ENCODE measurements around the gene PHF12. TPM values are rescaled to one million over a fixed set of nuclear protein-coding genes. Genes with fewer than 3 reads are reported as not detected.

The PHF12 gene
- total and polyA plus RNA-seq, 2 of the 4 experiments (the other 2 are of a cell fraction): 24.4 to 25.6 TPM

- H3K18ac ChIP-seq (ENCODE audit: low read depth, low read length): no peak overlapping the region
- H3K9me1 ChIP-seq (ENCODE audit: insufficient read depth, low read length): no peaks in the 10 kb centered on the region
- no peak overlapping the region for H4K91ac ChIP-seq (ENCODE audit: insufficient read depth, low read depth, low read length)
- no peaks in the 10 kb centered on the region for H3K4me1 ChIP-seq (ENCODE audit: control insufficient read depth, insufficient read depth, low read length)
- ATAC-seq (ENCODE audit: low read depth) (no peak), DNase-seq (no peak)
- no peaks in the 10 kb centered on the region for H3K79me1 ChIP-seq (ENCODE audit: low read depth in 1 of 2, low read length in 2 of 2)
- ChIA-PET CTCF (no interaction called here), POLR2A (ENCODE audit: unreplicated experiment) (no interaction called here)
- no peak overlapping the region for H2BK20ac ChIP-seq (ENCODE audit: low read depth, low read length)
- H2BK5ac ChIP-seq (ENCODE audit: low read depth, low read length, poor library complexity, severe bottlenecking): no peak overlapping the region
- no peak overlapping the region for H4K5ac ChIP-seq (ENCODE audit: low read depth, low read length)
- dilution Hi-C loops (cut with HindIII; ENCODE audit: low sequenced_read_pairs, unreplicated experiment) (no loop called here), in situ Hi-C loops (cut with MboI; ENCODE audit: low sequenced_read_pairs) (no loop called here), intact Hi-C loops (cut with micrococcal nuclease) (no loop called here)
- no peak overlapping the region for H2BK15ac ChIP-seq (ENCODE audit: low read depth, low read length)
- no peaks in the 10 kb centered on the region for H3K9me3 ChIP-seq (ENCODE audit: control insufficient read depth, insufficient read depth, low read length)
- no peak overlapping the region for H2AK9ac ChIP-seq (replicated peaks; ENCODE audit: low read depth, low read length, poor library complexity)
- TF ChIP-seq MAFK (IDR thresholded peaks at IDR 0.05; ENCODE audit: low read depth, low read length) (no peak), SMC3 (IDR thresholded peaks at IDR 0.05; ENCODE audit: low read depth, low read length) (no peak), MAZ (IDR thresholded peaks at IDR 0.05; ENCODE audit: borderline replicate concordance, low read depth, low read length) (no peak), USF2 (IDR thresholded peaks at IDR 0.05; ENCODE audit: low read depth, low read length) (no peak), NFE2L2 (IDR thresholded peaks at IDR 0.05; ENCODE audit: low read depth, low read length) (no peak), ELK1 (IDR thresholded peaks at IDR 0.05; ENCODE audit: borderline replicate concordance, low read depth, low read length) (no peak)
- H3K14ac ChIP-seq (replicated peaks; ENCODE audit: low read depth, low read length): no peak overlapping the region
- no peak overlapping the region for H2AK5ac ChIP-seq (ENCODE audit: low read depth, low read length)
- H3K23ac ChIP-seq (ENCODE audit: low read depth, low read length): no peak overlapping the region; the same call in 1 of the 2 replicates
- no peaks in the 10 kb centered on the region for H3K27me3 ChIP-seq (ENCODE audit: control insufficient read depth, insufficient read depth, low read length)
- H4K8ac ChIP-seq (ENCODE audit: low read depth in 2 of 2, low read length in 2 of 2): no peak overlapping the region
- WGBS, 2 experiments (ENCODE audit: extremely low coverage in 2 of 2, insufficient read length in 1 of 2): 93% methylated on average over 2 of the region's 18 CpGs; no CpG with 5 or more reads in 1 of the 2 experiments
- no peak overlapping the region for H3K56ac ChIP-seq (ENCODE audit: extremely low read depth, insufficient read depth, low read length)
- H2AFZ ChIP-seq (replicated peaks; ENCODE audit: low read length, poor library complexity): no peak overlapping the region
- 0 out of 2 replicates have a peak, but pooled peaks cover 4% of the 10 kb centered on the region for H4K20me1 ChIP-seq (ENCODE audit: insufficient read depth, low read length)
- no TSS peak for BruUV-seq (replicated peaks)
- H3K4me3 ChIP-seq (ENCODE audit: insufficient read depth, low read depth, low read length): no peak overlapping the region
- H2BK120ac ChIP-seq (ENCODE audit: low read depth, low read length): no peak overlapping the region
- H3K9ac ChIP-seq (ENCODE audit: low read depth, low read length): no peak overlapping the region
- peaks cover 65% of the 10 kb centered on the region for H3K36me3 ChIP-seq (ENCODE audit: control insufficient read depth, insufficient read depth, low read length)
- no peak overlapping the region for H3K4me2 ChIP-seq (ENCODE audit: low read depth, low read length)
- H3K4ac ChIP-seq (ENCODE audit: low read depth, low read length): no peak overlapping the region
- H3K27ac ChIP-seq (ENCODE audit: insufficient read depth, low read length): no peak overlapping the region
These were observed 69.0 kb downstream of the PHF12 start for GRCh38 chr17:28882154-28882895.
